Endothelial cell of umbilical vein (primary cell): ENCODE results near the gene SPDYE6. TPM values are rescaled to one million over a fixed set of nuclear protein-coding genes. Genes with fewer than 3 reads are reported as not detected.

Source experiments
- BruUV-seq: library from RNA; stranded (reverse); fragments of 400-500 nt; replicated peaks from 2 replicates; lab custom pipeline; 2021; lab: Mats Ljungman, UMichigan
- CTCF ChIA-PET: fragments of 300-600, 350-600 bp; sonication (Branson Sonifier 250); formaldehyde crosslinking; loops from one replicate; lab custom pipeline; 2021; ENCODE audit warnings: antibody characterized with exemption, inconsistent platforms; lab: Charles Lee
- POLR2A ChIA-PET: fragments of 300-600, 350-600 bp; sonication (Branson Sonifier 250); formaldehyde crosslinking; loops from one replicate; lab custom pipeline; 2021; ENCODE audit warnings: antibody characterized with exemption, inconsistent platforms; lab: Charles Lee
- DNase-seq: peaks from one replicate; pipeline ENCODE4 v3.0.0-alpha.2; 2011; ENCODE audit warnings: low read depth, low spot score
- FAIRE-seq: peaks from 2 replicates; lab custom pipeline; 2011; peaks lifted over from hg19 to GRCh38; lab: Jason Lieb, UNC
- H2AFZ ChIP-seq: 2 replicates; pipeline ENCODE4 v1.6.0; 2012; ENCODE audit warnings: low read depth, low read length, control low read depth, inconsistent platforms
- H3K27ac ChIP-seq: 2 replicates; pipeline ENCODE4 v1.5.1; 2011; ENCODE audit warnings: low read depth, mild to moderate bottlenecking, control low read depth, low read length, moderate library complexity; ENCODE audit not compliant: insufficient read depth
- H3K27me3 ChIP-seq, 2 experiments: 2 replicates each; pipeline versions ENCODE4 v1.6.0 to v1.6.1; 2011; ENCODE audit warnings: low read length in 2 of 2, mixed read lengths in 1 of 2; ENCODE audit not compliant: control insufficient read depth in 2 of 2, insufficient read depth in 2 of 2
- H3K36me3 ChIP-seq, 2 experiments: 2 replicates in 1 of 2; 3 replicates in 1 of 2; pipeline ENCODE4 v1.5.1; 2011; ENCODE audit warnings: low read length in 2 of 2, mild to moderate bottlenecking in 1 of 2, moderate library complexity in 1 of 2; ENCODE audit not compliant: control insufficient read depth in 2 of 2, insufficient read depth in 2 of 2; ENCODE audit errors: extremely low read depth in 1 of 2
- H3K4me1 ChIP-seq: 3 replicates; pipeline ENCODE4 v1.5.1; 2011; ENCODE audit warnings: mild to moderate bottlenecking, low read length; ENCODE audit not compliant: control insufficient read depth, insufficient read depth; ENCODE audit errors: extremely low read depth
- H3K4me2 ChIP-seq: 2 replicates; pipeline ENCODE4 v1.6.1; 2011; ENCODE audit warnings: low read length, control low read depth, mixed read lengths; ENCODE audit not compliant: insufficient read depth
- H3K4me3 ChIP-seq, 3 experiments: fragments of 200-600 bp in 1 of 3; sonication (generic), shearing (Covaris generic) in 1 of 3; replicated peaks in 1 of 3; 2 replicates each; pipeline ENCODE4 v1.5.1; 2011 to 2016; ENCODE audit warnings: control low read depth in 3 of 3, low read length in 3 of 3, mild to moderate bottlenecking in 2 of 3, inconsistent platforms in 1 of 3, low read depth in 1 of 3, moderate library complexity in 1 of 3; ENCODE audit not compliant: insufficient read depth in 1 of 3
- H3K79me2 ChIP-seq: 2 replicates; pipeline ENCODE4 v1.6.0; 2012; ENCODE audit warnings: low read length, inconsistent platforms; ENCODE audit not compliant: control insufficient read depth, insufficient read depth
- H3K9ac ChIP-seq: replicated peaks from 2 replicates; pipeline ENCODE3; 2011; ENCODE audit warnings: low read length, control low read depth; ENCODE audit not compliant: insufficient read depth; ENCODE audit errors: extremely low read depth
- H3K9me1 ChIP-seq: replicated peaks from 3 replicates; pipeline ENCODE4 v1.6.0; 2011; ENCODE audit warnings: mild to moderate bottlenecking, low read length; ENCODE audit not compliant: control insufficient read depth, insufficient read depth; ENCODE audit errors: extremely low read depth
- H3K9me3 ChIP-seq: replicated peaks from 2 replicates; pipeline ENCODE4 v1.5.1; 2012; ENCODE audit warnings: low read length, inconsistent platforms; ENCODE audit not compliant: control insufficient read depth, insufficient read depth
- H4K20me1 ChIP-seq: replicated peaks from 2 replicates; pipeline ENCODE3; 2011; ENCODE audit warnings: mild to moderate bottlenecking, low read length; ENCODE audit not compliant: control insufficient read depth, insufficient read depth; ENCODE audit errors: extremely low read depth
- EZH2 ChIP-seq: IDR thresholded peaks from 2 replicates; pipeline ENCODE4 v1.6.1; 2012; ENCODE audit warnings: borderline replicate concordance, low read depth, mild to moderate bottlenecking, moderate library complexity, low read length, inconsistent platforms; ENCODE audit not compliant: severe bottlenecking
- FOS ChIP-seq: IDR thresholded peaks from 2 replicates; pipeline ENCODE4 v1.6.1; 2011; ENCODE audit warnings: mild to moderate bottlenecking, low read length, moderate library complexity, borderline replicate concordance; ENCODE audit not compliant: insufficient read depth
- GATA2 ChIP-seq: IDR thresholded peaks from 2 replicates; pipeline ENCODE4 v1.7.0; 2011; ENCODE audit warnings: low read depth, mild to moderate bottlenecking, moderate library complexity, mixed read lengths, low read length; ENCODE audit not compliant: insufficient read length, insufficient read depth
- JUN ChIP-seq: IDR thresholded peaks from 2 replicates; pipeline ENCODE4 v1.6.1; 2011; ENCODE audit warnings: borderline replicate concordance, low read depth; ENCODE audit not compliant: insufficient read length, insufficient read depth
- MYC ChIP-seq: IDR thresholded peaks from one replicate; pipeline ENCODE4 v1.6.1; 2011; ENCODE audit warnings: mild to moderate bottlenecking, low read depth, low read length
- POLR2A ChIP-seq: IDR thresholded peaks from 2 replicates; pipeline ENCODE4 v1.6.1; 2012; ENCODE audit warnings: low read depth, mild to moderate bottlenecking, control low read depth, low read length
- POLR2AphosphoS5 ChIP-seq: IDR thresholded peaks from 2 replicates; pipeline ENCODE4 v1.6.1; 2012; ENCODE audit warnings: low read depth, mild to moderate bottlenecking, control low read depth, low read length, moderate library complexity; ENCODE audit not compliant: insufficient read depth
- dilution Hi-C: fragments of 300-500 bp; cut with MboI; formaldehyde crosslinking; loops from one replicate; pipeline ENCODE4 v1.15.0; 2019; ENCODE audit warnings: low sequenced_read_pairs; ENCODE audit not compliant: extremely low pct_ligation_motif_present
- intact Hi-C: fragments of 100-400 bp; cut with micrococcal nuclease; formaldehyde crosslinking; loops from one replicate; pipeline ENCODE4 v1.10.0; 2022
- microRNA-seq: library from miRNA; unstranded; fragments of <30 nt; microRNA quantifications from one replicate; pipeline ENCODE4 v1.2.0, GENCODE V29; 2021; ENCODE audit warnings: borderline number of aligned reads, borderline replicate concordance
- polyA plus RNA-seq, 4 experiments: library from polyadenylated mRNA; depleted of rRNA in 3 of 4; stranded (reverse) in 3 of 4; unstranded in 1 of 4; fragments of >200 nt; gene quantifications; 2 replicates each; pipeline versions ENCODE4 v1.2.1 to v1.2.3, GENCODE V29; 2011 to 2012; ENCODE audit warnings: missing spikeins in 1 of 4
- small RNA-seq: library from RNA; depleted of rRNA; stranded (forward); fragments of <200 nt; gene quantifications from one replicate; pipeline ENCODE3, GENCODE V24; 2012; ENCODE audit warnings: low replicate concordance, low read depth; ENCODE audit not compliant: insufficient read depth, insufficient read length
- total RNA-seq: library from RNA; stranded (reverse); gene quantifications from 2 replicates; pipeline ENCODE4 v1.2.3, GENCODE V29; 2021
- TF ChIP-seq, protein P1 (sequence below): IDR thresholded peaks from 2 replicates; pipeline ENCODE4 v1.6.1; 2011; ENCODE audit not compliant: insufficient read depth, insufficient read length
- TF ChIP-seq, protein P2 (sequence below), 2 donors: IDR thresholded peaks; 1 replicate in 1 of 2; 2 replicates in 1 of 2; pipeline ENCODE4 v1.5.1; 2011; ENCODE audit warnings: low read length in 2 of 2, mild to moderate bottlenecking in 2 of 2, moderate library complexity in 2 of 2, control low read depth in 1 of 2, inconsistent platforms in 1 of 2, low read depth in 1 of 2; ENCODE audit not compliant: insufficient read depth in 1 of 2; ENCODE audit errors: extremely low read depth in 1 of 2

SPDYE6 gene
- total and polyA plus RNA-seq, 2 donors (not counting 3 experiments of a cell fraction or from before 2014, with no cell fraction given), result not detected

GRCh38 chr7:102296179-102296438 is 60.1 kb downstream of the SPDYE6 start:
- Histone ChIP-seq H3K4me1 (no peaks in the 10 kb centered on the region), H3K9ac (no peak overlapping the region), H4K20me1 (no peaks in the 10 kb centered on the region), H3K27ac (no peak overlapping the region), H3K9me1 (no peaks in the 10 kb centered on the region), H3K4me3 (no peak overlapping the region), H3K27me3 (peaks cover 8% of the 10 kb centered on the region in 2 experiments), H3K9me3 (no peaks in the 10 kb centered on the region), H2AFZ (no peak overlapping the region), H3K4me2 (no peak overlapping the region), H3K36me3 (no peaks in the 10 kb centered on the region), H3K79me2 (no peaks in the 10 kb centered on the region)
- DNase-seq, result no peak
- no peak for FAIRE-seq
- dilution Hi-C loops (no loop called here), intact Hi-C loops (no loop called here)
- no TSS peak for BruUV-seq
- ChIA-PET CTCF (interaction anchor here (0.9 kb wide), 1 partner anchor 22 kb away, joined by 3 read pairs; no protein-coding TSS in a partner anchor), POLR2A (no interaction called here)
- TF ChIP-seq, protein P1, sequence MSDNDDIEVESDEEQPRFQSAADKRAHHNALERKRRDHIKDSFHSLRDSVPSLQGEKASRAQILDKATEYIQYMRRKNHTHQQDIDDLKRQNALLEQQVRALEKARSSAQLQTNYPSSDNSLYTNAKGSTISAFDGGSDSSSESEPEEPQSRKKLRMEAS, result no peak
- TF ChIP-seq MYC (no peak), EZH2 (no peak), FOS (no peak), JUN (no peak), POLR2A (no peak), POLR2AphosphoS5 (no peak), GATA2 (no peak)
- TF ChIP-seq, protein P2, sequence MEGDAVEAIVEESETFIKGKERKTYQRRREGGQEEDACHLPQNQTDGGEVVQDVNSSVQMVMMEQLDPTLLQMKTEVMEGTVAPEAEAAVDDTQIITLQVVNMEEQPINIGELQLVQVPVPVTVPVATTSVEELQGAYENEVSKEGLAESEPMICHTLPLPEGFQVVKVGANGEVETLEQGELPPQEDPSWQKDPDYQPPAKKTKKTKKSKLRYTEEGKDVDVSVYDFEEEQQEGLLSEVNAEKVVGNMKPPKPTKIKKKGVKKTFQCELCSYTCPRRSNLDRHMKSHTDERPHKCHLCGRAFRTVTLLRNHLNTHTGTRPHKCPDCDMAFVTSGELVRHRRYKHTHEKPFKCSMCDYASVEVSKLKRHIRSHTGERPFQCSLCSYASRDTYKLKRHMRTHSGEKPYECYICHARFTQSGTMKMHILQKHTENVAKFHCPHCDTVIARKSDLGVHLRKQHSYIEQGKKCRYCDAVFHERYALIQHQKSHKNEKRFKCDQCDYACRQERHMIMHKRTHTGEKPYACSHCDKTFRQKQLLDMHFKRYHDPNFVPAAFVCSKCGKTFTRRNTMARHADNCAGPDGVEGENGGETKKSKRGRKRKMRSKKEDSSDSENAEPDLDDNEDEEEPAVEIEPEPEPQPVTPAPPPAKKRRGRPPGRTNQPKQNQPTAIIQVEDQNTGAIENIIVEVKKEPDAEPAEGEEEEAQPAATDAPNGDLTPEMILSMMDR (IDR thresholded peaks at IDR 0.05; ENCODE audit: extremely low read depth in 1 of 2, insufficient read depth in 1 of 2, low read depth in 1 of 2, low read length in 2 of 2), result no peak

Small RNA genes lying within 50 kb of the gene (microRNA-seq; reads per million reads assigned to microRNA genes)
- not detected for gene MIR548O

Small RNA genes lying within 50 kb of the gene (small RNA-seq; reads per million reads assigned to genes)
- not detected for gene AC091390.4
- not detected for gene MIR548O
- gene RF00019, result not detected

Other genes starting within 250 kb of the SPDYE6 start
- gene SH2B2, start 69.6 kb downstream of the SPDYE6 start, total RNA-seq, result 0.25 and 0.73 TPM in 2 replicates
- gene SH2B2, start 69.6 kb downstream of the SPDYE6 start, polyA plus RNA-seq, result 0.69 and 1.1 TPM in 2 replicates
- 25.7 and 26.1 TPM in 2 replicates for gene PRKRIP1, start 39.9 kb upstream of the SPDYE6 start, total RNA-seq
- 13.1 and 16.1 TPM in 2 replicates for gene PRKRIP1, start 39.9 kb upstream of the SPDYE6 start, polyA plus RNA-seq
- gene ORAI2, start 77.1 kb upstream of the SPDYE6 start, total RNA-seq, result 67.4 and 84.1 TPM in 2 replicates
- 99.1 and 138 TPM in 2 replicates for gene ORAI2, start 77.1 kb upstream of the SPDYE6 start, polyA plus RNA-seq
- gene ALKBH4, start 108.4 kb upstream of the SPDYE6 start, total RNA-seq, result 9.9 and 10.8 TPM in 2 replicates
- 5.3 and 7.8 TPM in 2 replicates for gene ALKBH4, start 108.4 kb upstream of the SPDYE6 start, polyA plus RNA-seq
- 22.7 and 25.3 TPM in 2 replicates for gene LRWD1, start 108.5 kb upstream of the SPDYE6 start, total RNA-seq
- gene LRWD1, start 108.5 kb upstream of the SPDYE6 start, polyA plus RNA-seq, result 21.7 and 25.4 TPM in 2 replicates
- 48.7 and 48.9 TPM in 2 replicates for gene POLR2J, start 122.5 kb upstream of the SPDYE6 start, total RNA-seq
- gene POLR2J, start 122.5 kb upstream of the SPDYE6 start, polyA plus RNA-seq, result 93.6 and 114 TPM in 2 replicates
- gene RASA4B, start 161.3 kb upstream of the SPDYE6 start, total RNA-seq, result 5.8 and 9.8 TPM in 2 replicates
- 3.2 and 4.7 TPM in 2 replicates for gene RASA4B, start 161.3 kb upstream of the SPDYE6 start, polyA plus RNA-seq
- 29.8 and 30.6 TPM in 2 replicates for gene UPK3BL2, start 187.3 kb upstream of the SPDYE6 start, total RNA-seq
- gene UPK3BL2, start 187.3 kb upstream of the SPDYE6 start, polyA plus RNA-seq, result 18.2 and 35.4 TPM in 2 replicates
- not detected in 2 replicates for gene SPDYE2, start 194.8 kb upstream of the SPDYE6 start, total RNA-seq
- gene SPDYE2, start 194.8 kb upstream of the SPDYE6 start, polyA plus RNA-seq, result not detected in 2 replicates
- gene POLR2J3, start 216.1 kb upstream of the SPDYE6 start, total RNA-seq, result 63.1 and 66.3 TPM in 2 replicates
- gene POLR2J3, start 216.1 kb upstream of the SPDYE6 start, polyA plus RNA-seq, result 40.7 and 41.0 TPM in 2 replicates